NCI-H146 (cell line): ENCODE measurements around the gene ACOT9.
"Not testable (repeated sequence)": the region's sequence is repeated elsewhere in the genome, so short reads cannot be mapped to it uniquely, and the experiment has no call there.

ENCODE experiments used
- DNase-seq: peaks from one replicate; lab custom pipeline; 2025; lab: John Stamatoyannopoulos, UW

The ACOT9 gene

DNA sequence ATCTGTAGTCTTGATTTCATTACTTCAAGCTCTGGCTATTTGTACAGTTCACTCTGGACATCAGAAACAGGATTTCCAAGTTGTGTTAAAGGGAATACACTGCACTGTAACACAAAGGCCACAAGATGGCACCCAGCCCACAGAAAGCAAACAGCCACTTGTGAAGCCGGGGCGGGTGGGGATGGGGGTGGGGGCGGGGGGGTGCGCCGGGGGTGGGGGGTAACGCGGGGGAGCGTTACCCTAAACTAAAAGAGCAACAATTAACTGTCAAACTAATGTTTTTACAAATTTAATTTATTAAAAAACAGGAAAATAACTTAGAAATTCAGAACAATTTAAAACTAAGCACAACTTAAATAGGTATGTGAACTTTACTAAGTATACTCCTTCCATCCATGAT is 48.5 kb downstream of the ACOT9 start:
- DNase-seq = peak; percentile 52

DNA sequence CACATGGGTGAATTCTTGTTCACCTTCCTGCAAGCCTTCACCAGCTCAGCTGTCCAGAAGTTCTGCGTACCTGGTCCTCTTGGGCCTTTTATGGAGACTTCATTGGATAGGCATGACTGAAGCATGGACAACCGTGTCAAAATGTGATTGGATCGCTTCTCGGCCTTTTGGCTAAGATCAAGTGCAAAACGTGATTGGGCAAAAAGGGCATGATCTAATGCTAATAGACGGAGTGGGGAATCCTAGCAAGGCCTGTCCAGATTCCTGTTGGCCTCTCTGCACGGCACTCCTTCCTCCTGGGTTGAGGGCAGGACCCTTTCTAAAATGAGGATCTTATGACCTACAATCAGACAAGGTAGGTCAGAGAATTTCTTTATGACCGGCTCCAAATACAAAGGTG is 50.9 kb downstream of the ACOT9 start:
- DNase-seq = no peak

DNA sequence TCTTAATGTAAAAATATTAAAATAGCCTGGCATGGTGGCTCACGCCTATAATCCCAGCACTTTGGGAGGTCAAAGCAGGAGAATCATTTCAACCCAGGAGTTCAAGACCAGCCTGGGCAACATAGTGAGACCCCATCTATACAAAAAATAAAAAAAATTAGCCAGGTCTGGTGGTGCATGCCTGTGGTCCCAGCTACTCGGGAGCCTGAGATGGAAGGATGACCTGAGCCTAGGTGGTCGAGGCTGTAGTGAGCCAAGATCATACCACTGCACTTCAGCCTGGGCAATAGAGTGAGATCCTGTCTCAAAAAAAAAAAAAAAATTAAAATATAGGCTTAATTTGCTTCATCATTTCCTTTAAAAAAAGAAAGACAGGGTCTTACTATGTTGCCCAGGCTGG is 66.6 kb downstream of the ACOT9 start:
- not testable (repeated sequence) for DNase-seq

DNA sequence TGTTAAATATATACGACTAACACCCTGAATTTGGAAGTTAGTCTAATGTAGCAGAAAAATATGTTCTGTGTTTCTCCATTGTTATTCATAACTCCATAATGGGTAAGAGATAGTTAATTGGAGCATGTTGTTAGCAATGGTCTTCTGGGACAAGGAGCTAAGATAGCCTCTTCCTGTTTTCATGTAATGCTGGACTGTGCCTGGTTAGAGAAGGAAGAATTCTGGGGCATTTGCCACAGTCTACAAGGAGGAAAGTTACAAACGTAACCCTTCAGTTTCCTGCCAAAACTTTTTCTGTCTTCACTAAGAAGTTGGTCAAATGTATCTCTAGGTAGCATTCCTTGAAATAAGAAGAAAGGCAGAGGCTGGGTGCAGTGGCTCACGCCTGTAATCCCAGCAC is 70.0 kb downstream of the ACOT9 start:
- DNase-seq = no peak

DNA sequence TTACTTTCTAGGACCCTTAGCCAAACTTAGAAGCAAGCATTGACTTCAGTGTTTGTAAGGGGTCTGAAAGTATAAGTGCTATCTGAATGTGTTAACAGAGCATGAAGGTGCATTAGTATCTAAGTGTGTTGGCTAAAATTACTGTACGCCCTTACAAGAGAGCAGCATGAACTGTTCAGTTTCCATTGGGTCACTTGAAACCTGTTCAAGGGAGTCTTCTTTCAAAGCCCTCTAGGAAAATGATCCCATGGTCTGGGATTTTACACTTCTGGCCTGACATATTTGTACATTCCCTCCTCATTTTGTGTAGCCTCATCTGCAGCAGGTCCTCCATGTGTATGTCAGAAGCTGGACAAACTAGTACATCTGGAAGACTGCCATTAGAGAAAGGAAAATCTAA is 72.5 kb downstream of the ACOT9 start:
- no peak for DNase-seq

DNA sequence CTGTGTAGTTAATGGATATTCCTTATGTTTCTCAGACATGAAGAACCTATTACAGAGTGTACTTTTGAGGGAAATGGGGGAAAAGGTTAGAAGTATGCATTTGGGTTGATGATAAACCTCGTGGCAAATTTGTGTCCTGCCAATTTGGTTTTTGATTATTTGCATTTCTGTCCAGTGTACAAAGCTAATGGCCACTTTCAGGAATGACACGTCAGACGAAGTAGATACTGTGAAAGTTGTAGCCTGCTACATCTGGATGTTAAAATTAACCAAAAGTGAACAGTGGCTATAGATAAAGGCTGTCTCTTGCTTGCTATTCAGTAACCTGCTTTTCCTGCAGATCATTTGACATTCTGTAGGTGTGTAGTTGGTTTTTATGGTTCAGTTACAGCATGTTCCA is 74.7 kb downstream of the ACOT9 start:
- no peak for DNase-seq

DNA sequence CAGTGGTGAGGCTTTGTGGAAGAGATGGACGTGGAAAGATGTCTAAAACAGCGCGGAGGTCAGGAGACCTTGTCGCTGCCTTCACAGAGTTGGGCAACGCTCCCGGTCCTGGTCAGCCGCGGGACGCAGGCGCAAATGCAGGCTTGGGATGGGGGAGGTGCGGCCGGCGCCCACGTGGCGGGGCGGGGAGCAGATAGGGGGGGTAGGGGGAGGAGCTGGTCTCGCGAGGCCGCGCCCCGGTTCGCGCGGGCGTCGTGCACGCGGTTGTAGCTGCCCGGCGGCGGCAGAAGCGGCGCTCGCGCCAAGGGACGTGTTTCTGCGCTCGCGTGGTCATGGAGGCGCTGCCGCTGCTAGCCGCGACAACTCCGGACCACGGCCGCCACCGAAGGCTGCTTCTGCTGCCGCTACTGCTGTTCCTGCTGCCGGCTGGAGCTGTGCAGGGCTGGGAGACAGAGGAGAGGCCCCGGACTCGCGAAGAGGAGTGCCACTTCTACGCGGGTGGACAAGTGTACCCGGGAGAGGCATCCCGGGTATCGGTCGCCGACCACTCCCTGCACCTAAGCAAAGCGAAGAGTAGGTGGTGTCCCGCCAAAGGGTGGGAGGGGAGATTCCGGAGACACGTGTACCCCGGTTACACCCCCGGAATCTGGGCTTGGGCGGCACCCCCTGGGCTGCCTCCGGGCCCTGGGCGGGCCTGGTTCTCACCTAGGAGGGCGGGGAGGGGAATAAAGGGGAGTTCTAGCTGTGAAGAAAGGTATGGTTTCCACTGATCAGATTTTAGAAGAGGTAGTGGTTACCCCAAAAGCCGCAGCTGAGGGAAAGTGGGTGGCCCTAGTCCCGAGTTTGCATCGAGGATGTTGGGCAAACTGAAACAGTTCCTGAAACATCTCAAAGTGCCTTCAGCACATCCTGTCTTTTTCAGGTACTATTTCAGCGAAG is 75.6 kb downstream of the ACOT9 start, which contains the start of gene PRDX4:
Gene PRDX4 (plus strand): TSS at position 255 of the 939 bp plus-strand sequence. CDS start 78 bp downstream, at position 333.
- peak; percentile 88 for DNase-seq

DNA sequence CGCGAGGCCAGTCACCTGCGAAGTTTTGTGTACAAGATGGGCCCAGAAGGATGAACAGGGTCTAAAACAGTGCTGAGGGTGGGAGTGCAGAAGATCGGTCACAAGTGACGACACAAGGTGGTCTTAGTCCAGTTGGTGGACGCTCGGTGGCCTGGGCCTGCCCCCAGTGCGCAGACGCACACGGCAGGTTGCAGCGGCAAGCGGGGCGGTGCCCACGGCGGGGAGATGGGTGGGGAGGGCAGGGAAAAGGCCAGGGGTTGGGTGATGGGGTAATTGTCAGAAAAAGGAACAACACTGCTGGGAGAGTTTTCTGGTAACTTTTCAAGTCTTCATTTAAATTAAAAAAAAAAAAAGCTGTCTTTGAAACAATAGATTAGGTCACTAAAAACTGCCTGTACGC is 76.8 kb downstream of the ACOT9 start:
- DNase-seq = no peak

DNA sequence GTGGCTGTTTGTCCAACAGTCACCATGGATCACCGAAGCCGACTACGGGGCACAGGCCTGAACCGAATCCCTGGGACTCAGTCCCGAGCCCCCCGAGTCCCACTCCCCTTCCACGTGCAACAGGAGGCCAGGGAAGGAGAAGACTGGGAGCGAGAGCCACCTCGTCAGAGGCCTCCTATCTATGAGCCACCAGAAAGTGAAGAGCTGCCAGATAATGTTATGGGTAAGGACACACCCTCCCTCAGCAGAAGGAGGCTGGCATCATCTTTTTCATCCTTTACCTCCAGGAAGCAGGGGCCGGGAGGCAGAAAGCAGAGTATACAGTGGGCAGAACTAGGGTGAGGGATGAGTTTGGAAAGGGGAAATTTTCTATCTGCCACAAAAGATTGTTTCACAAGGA is 78.6 kb downstream of the ACOT9 start:
- no peak for DNase-seq

DNA sequence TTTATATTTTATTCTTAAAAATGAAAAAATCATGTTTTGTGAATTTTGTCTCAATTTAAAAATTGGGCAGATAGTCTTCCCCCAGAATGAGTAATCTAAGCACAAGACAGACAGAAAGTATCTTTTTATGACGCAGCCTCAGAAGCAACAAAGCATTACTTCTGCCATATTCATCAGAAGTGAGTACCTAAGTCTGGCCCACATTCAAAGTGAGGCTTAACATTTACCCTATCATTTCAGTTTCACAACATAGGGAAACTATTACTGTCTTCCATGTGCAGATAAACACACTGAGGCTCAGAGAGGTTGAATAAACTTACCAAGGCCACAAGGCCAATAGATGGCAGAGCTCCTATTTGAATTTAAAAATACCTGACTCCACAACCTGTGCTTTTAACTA is 80.2 kb downstream of the ACOT9 start:
- no peak for DNase-seq

DNA sequence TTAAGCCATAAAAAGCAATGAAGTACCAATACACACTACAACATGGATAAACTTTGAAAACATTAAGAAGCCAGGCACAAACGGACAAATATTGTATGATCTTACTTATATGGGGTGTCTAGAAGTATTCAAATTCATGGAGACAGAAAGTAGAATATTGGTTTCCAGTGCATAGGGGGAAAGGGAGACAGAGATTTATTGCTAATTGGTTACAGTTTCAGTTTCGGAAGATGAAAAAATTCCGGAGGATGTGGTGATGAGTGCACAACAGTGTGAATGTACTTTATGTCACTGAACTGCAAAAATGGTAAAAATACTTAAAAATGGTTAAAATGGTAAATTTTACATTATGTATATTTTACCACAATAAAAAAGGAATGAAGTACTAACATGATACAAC is 80.9 kb downstream of the ACOT9 start:
- no peak for DNase-seq

DNA sequence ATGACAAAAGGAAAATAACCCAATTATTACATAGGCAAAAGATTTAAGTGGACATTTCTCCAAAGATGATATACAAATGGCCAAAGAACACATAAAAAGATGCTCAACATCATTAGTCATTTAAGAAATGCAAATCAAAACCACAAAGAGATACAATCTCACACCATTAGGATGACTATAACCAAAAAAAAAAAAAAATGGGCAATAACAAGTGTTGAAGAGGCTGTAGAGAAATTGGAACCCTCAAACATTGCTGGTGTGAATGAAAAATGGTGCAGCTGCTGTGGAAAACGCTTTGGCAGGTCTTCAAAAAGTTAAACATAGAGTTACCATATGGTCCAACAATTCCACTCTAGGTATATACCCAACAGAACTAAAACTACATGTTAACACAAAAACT is 81.4 kb downstream of the ACOT9 start:
- no peak for DNase-seq

DNA sequence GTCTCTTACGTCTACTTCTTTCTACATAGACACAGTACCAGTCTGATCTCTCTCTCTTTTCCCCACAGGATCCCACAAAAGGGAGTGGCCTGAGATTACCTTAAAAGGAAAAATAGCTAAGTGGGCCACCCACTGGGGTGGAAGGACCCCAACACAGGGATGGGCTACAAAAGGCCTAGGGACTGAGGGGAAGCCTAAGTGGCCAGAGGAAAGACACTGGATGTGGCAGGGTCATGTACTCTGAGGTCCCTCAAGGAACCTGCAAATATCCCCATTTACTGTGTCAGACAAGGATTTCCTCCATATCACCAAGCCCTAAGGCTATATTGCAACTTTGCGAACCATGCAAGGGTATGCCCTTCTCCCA is 82.3 kb downstream of the ACOT9 start:
- no peak for DNase-seq

DNA sequence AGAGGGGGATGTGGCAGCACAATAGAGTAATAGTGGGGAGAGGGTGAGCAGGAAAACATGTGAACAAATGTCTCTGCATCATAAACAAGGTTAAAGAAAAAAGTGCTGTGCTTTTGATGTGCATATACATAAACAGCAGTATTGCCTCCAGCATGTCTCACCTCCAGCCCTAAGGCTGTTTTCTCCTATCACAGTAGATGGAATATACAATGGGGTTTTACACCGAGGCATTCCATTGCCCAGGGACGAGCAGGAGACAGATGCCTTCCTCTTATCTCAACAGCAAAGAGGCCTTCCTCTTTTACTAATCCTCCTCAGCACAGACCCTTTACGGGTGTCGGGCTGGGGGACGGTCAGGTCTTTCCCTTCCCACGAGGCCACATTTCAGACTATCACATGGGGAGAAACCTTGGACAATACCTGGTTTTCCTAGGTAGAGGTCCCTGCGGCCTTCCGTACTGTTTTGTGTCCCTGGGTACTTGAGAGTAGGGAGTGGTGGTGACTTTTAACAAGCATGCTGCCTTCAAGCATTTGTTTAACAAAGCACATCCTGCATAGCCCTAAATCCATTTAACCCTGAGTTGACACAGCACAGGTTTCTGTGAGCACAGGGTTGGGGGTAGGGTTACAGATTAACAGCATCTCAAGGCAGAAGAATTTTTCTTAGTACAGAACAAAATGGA is 82.9 kb downstream of the ACOT9 start:
- DNase-seq = not testable (repeated sequence)

DNA sequence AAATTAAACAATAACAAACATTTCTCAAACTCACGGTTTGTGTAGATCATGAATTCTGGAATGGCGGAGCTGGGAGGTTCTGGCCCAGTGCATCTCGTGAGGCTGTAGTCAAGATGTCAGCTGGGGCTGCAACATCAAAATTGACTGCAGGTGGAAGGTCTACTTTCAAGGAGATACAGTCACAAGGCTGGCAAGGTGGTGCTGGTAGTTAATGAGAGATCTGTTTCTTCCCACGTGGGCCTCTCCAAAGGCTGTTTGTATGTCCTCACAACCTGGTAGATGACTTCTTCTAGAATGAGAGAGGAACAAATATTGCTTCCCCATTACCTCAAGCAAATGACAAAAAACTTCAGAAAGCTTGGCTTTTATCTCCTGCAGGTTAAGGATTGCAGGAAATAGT is 83.7 kb downstream of the ACOT9 start:
- no peak for DNase-seq

DNA sequence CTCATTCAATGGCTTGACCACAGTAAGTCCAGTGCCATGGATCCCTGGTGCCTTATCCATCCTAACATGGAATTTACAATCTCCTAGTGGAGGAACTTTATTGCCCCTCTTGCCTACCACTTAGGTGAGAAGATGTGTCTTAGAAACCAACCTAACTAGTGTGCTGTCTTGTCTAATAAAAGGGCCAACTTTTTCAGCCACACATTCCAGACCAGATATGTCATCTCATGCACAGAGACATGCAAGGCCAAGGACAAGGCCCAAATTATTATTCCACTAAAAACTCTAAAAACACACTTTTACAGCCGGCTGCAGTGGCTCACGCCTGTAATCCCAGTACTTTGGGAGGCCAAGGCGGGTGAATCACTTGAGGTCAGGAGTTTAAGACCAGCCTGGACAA is 86.4 kb downstream of the ACOT9 start:
- DNase-seq = no peak

DNA sequence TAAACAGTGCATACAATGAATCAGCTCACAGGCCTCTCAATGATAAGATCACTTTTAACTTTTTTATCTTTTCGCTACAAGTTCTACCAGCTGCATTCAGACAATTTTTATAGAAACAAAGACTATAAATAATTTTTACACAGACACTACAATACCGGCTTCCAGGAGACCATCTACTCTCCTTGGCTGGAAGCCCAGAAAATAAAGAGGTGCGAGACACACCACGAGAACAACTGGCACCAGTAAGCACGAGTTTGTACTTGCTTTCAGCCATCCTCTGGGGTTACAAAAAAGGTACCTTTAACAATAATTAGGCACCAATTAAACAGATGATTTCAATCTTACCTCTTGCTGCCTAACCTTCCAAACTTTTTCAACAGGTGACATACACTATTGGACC is 87.0 kb downstream of the ACOT9 start:
- no peak for DNase-seq
